ENCODE measurements around the gene KIAA0930.

Gene KIAA0930

GRCh38 chr22:45235851-45236342, 4.8 kb downstream of the KIAA0930 start:
- DNase-seq: no peak

GRCh38 chr22:45235101-45235777, 5.5 kb downstream of the KIAA0930 start:
- peak; percentile 90 to 93 for DNase-seq

- DNase-seq: no peak
Measured at GRCh38 chr22:45233827-45234226, 6.9 kb downstream of the KIAA0930 start.

- no peak for DNase-seq
Measured at GRCh38 chr22:45233386-45233785, 7.3 kb downstream of the KIAA0930 start.

GRCh38 chr22:45231293-45231692, 9.4 kb downstream of the KIAA0930 start:
- DNase-seq: no peak

- DNase-seq: no peak
Measured at GRCh38 chr22:45230026-45230721, 10.5 kb downstream of the KIAA0930 start.

GRCh38 chr22:45229181-45229580, 11.5 kb downstream of the KIAA0930 start:
- DNase-seq: no peak

GRCh38 chr22:45228401-45228754, 12.3 kb downstream of the KIAA0930 start:
- no peak for DNase-seq

GRCh38 chr22:45227645-45228400, 12.9 kb downstream of the KIAA0930 start:
- DNase-seq: no peak

- no peak for DNase-seq
Measured at GRCh38 chr22:45226503-45227186, 14.0 kb downstream of the KIAA0930 start.

- DNase-seq: peak; percentile 26 to 52
Measured at GRCh38 chr22:45225732-45226502, 14.8 kb downstream of the KIAA0930 start.

- no peak for DNase-seq
Measured at GRCh38 chr22:45224988-45225731, 15.5 kb downstream of the KIAA0930 start.

- DNase-seq: no peak
Measured at GRCh38 chr22:45224331-45224730, 16.4 kb downstream of the KIAA0930 start.

- no peak for DNase-seq
Measured at GRCh38 chr22:45223304-45224117, 17.2 kb downstream of the KIAA0930 start.

GRCh38 chr22:45221201-45221600, 19.5 kb downstream of the KIAA0930 start:
- DNase-seq: no peak

- DNase-seq: no peak
Measured at GRCh38 chr22:45218976-45219375, 21.7 kb downstream of the KIAA0930 start.

- DNase-seq: no peak
Measured at GRCh38 chr22:45217806-45218205, 22.9 kb downstream of the KIAA0930 start.

GRCh38 chr22:45217345-45217744, 23.3 kb downstream of the KIAA0930 start:
- DNase-seq: no peak

GRCh38 chr22:45216133-45217003, 24.3 kb downstream of the KIAA0930 start:
- DNase-seq: no peak

Measured in Kasumi-1 (cell line).